GM12875 (cell line): ENCODE data around the gene ATP6V1F.

Experiments used
- H3K4me3 ChIP-seq: one replicate; pipeline ENCODE4 v1.5.1; 2011; ENCODE audit warnings: low read depth, low read length, control low read depth
- CTCF ChIP-seq: IDR thresholded peaks from 2 replicates; pipeline ENCODE4 v1.5.1; 2011; ENCODE audit warnings: low read depth, mild to moderate bottlenecking, control low read depth, inconsistent platforms, low read length, moderate library complexity, borderline replicate concordance; ENCODE audit not compliant: insufficient read depth

Gene ATP6V1F

GRCh38 chr7:128902761-128903585, 40.3 kb downstream of the ATP6V1F start:
- TF ChIP-seq CTCF: no peak
- H3K4me3 ChIP-seq: no peak overlapping the region

GRCh38 chr7:128903621-128904361, 41.1 kb downstream of the ATP6V1F start:
- no peak overlapping the region for H3K4me3 ChIP-seq
- TF ChIP-seq CTCF: no peak

- peak; percentile 53; the same call in 1 of the 2 replicates for TF ChIP-seq CTCF
- H3K4me3 ChIP-seq: no peak overlapping the region
Measured at GRCh38 chr7:128904381-128905197, 41.9 kb downstream of the ATP6V1F start.

- no peak for TF ChIP-seq CTCF
- H3K4me3 ChIP-seq: no peak overlapping the region
Measured at GRCh38 chr7:128906001-128906765, 43.5 kb downstream of the ATP6V1F start.

- TF ChIP-seq CTCF: no peak
- no peak overlapping the region for H3K4me3 ChIP-seq
Measured at GRCh38 chr7:128906766-128907559, 44.3 kb downstream of the ATP6V1F start.
